Activated CD8-positive, alpha-beta T cell treated with anti-CD3 and anti-CD28 coated beads for 36 hours (primary cell): Measurements from ENCODE around the gene PGAM5. TPM values are rescaled to one million over a fixed set of nuclear protein-coding genes. Genes with fewer than 3 reads are reported as not detected.

Experiments
- ATAC-seq: fragments of 200-7000 bp; cut with Tn5 transposase; one replicate; pipeline ENCODE4 v1.10.0; 2021; ENCODE audit warnings: mild to moderate bottlenecking, moderate library complexity
- CTCF ChIA-PET: fragments of 350-600 bp; sonication (Branson Sonifier 250); formaldehyde crosslinking; loops from one replicate; lab custom pipeline; 2021; ENCODE audit warnings: antibody characterized with exemption; lab: Charles Lee
- POLR2A ChIA-PET: fragments of 350-600 bp; sonication (Branson Sonifier 250); formaldehyde crosslinking; loops from one replicate; lab custom pipeline; 2021; ENCODE audit warnings: antibody characterized with exemption; lab: Charles Lee
- DNase-seq: peaks from one replicate; pipeline ENCODE4 v3.0.0-alpha.2; 2020
- H3K27ac Mint-ChIP-seq: one replicate; pipeline ENCODE4 v1.8.0; 2021; ENCODE audit warnings: mild to moderate bottlenecking, mixed read lengths
- H3K27me3 Mint-ChIP-seq: one replicate; pipeline ENCODE4 v1.8.0; 2021; ENCODE audit warnings: mixed read lengths
- H3K36me3 Mint-ChIP-seq: one replicate; pipeline ENCODE4 v1.8.0; 2021; ENCODE audit warnings: low read depth, mixed read lengths
- H3K4me1 Mint-ChIP-seq: one replicate; pipeline ENCODE4 v1.8.0; 2021; ENCODE audit warnings: low read depth, mixed read lengths
- H3K4me3 Mint-ChIP-seq: one replicate; pipeline ENCODE4 v1.8.0; 2021; ENCODE audit warnings: mild to moderate bottlenecking, moderate library complexity, mixed read lengths
- H3K9me3 Mint-ChIP-seq: one replicate; pipeline ENCODE4 v1.8.0; 2021; ENCODE audit warnings: mixed read lengths
- CTCF ChIP-seq: fragments of 200-600 bp; IDR thresholded peaks from one replicate; pipeline ENCODE4 v1.8.0; 2022; ENCODE audit warnings: antibody characterized with exemption, mild to moderate bottlenecking
- intact Hi-C: fragments of 100-400 bp; cut with micrococcal nuclease; formaldehyde crosslinking; loops from one replicate; pipeline ENCODE4 v1.10.0; 2022
- total RNA-seq, 2 experiments: library from RNA; stranded (reverse); gene quantifications; one replicate each; pipeline ENCODE4 v1.2.3, GENCODE V29; 2021

PGAM5 gene
- total RNA-seq, 2 experiments from 2014 or later, result 69.6 to 73.2 TPM

- POLR2A ChIA-PET, result interaction anchor here (2.1 kb wide), 1 partner anchor 10 kb away, joined by 11 read pairs; no protein-coding TSS in a partner anchor
- intact Hi-C loops, result no loop called here
- no peak overlapping the region for H3K4me3 Mint-ChIP-seq
- H3K36me3 Mint-ChIP-seq, result peaks cover 51% of the 10 kb centered on the region
- ATAC-seq (no peak), DNase-seq (no peak)
- CTCF ChIA-PET, result interaction anchor here (1.0 to 1.2 kb wide), 2 partner anchors 8 to 115 kb away, joined by 3 to 4 read pairs; no protein-coding TSS in a partner anchor
- no peaks in the 10 kb centered on the region for H3K27me3 Mint-ChIP-seq
- H3K9me3 Mint-ChIP-seq, result no peaks in the 10 kb centered on the region
- no peaks in the 10 kb centered on the region for H3K4me1 Mint-ChIP-seq
- H3K27ac Mint-ChIP-seq, result no peak overlapping the region
- TF ChIP-seq CTCF, result no peak
Measured at GRCh38 chr12:132675757-132676432, 34.7 kb upstream of the PGAM5 start.

GRCh38 chr12:132677492-132677891 is 33.1 kb upstream of the PGAM5 start:
- CTCF ChIA-PET, result no interaction called here

GRCh38 chr12:132685400-132685799 is 25.2 kb upstream of the PGAM5 start:
- DNase-seq, result no peak
- no peak for ATAC-seq
- ChIA-PET CTCF (no interaction called here), POLR2A (interaction anchor here (0.8 to 2.3 kb wide), 10 partner anchors 9 to 80 kb away, joined by 3 to 13 read pairs (median 4); partner anchors contain the start of gene PGAM5)
- peaks cover 17% of the 10 kb centered on the region for H3K4me1 Mint-ChIP-seq
- TF ChIP-seq CTCF, result no peak
- H3K27me3 Mint-ChIP-seq, result no peaks in the 10 kb centered on the region
- intact Hi-C loops, result no loop called here
- peaks cover 28% of the 10 kb centered on the region for H3K36me3 Mint-ChIP-seq
- peak overlapping the region; percentile 30 for H3K27ac Mint-ChIP-seq
- H3K4me3 Mint-ChIP-seq, result peak overlapping the region; percentile 76
- H3K9me3 Mint-ChIP-seq, result no peaks in the 10 kb centered on the region

More at GRCh38 chr12:132677492-132677891, 33.1 kb upstream of the PGAM5 start:
- no peak overlapping the region for H3K27ac Mint-ChIP-seq
- no peaks in the 10 kb centered on the region for H3K4me1 Mint-ChIP-seq
- intact Hi-C loops, result no loop called here
- ATAC-seq, result no peak
- TF ChIP-seq CTCF, result no peak
- DNase-seq, result no peak
- no peaks in the 10 kb centered on the region for H3K9me3 Mint-ChIP-seq
- H3K4me3 Mint-ChIP-seq, result no peak overlapping the region
- H3K36me3 Mint-ChIP-seq, result peaks cover 48% of the 10 kb centered on the region
- POLR2A ChIA-PET, result no interaction called here
- H3K27me3 Mint-ChIP-seq, result no peaks in the 10 kb centered on the region

GRCh38 chr12:132686825-132687210 is 23.8 kb upstream of the PGAM5 start:
- DNase-seq, result peak; percentile 37
- TF ChIP-seq CTCF, result no peak
- CTCF ChIA-PET, result no interaction called here
- intact Hi-C loops, result loop anchor here (2.0 kb wide), 1 partner anchor 24 kb away; the partner anchor contains the start of gene PGAM5
- Mint-ChIP-seq H3K4me1 (peaks cover 17% of the 10 kb centered on the region), H3K27ac (peak overlapping the region; percentile 55), H3K36me3 (peaks cover 25% of the 10 kb centered on the region), H3K27me3 (no peaks in the 10 kb centered on the region), H3K4me3 (peak overlapping the region; percentile 76), H3K9me3 (no peaks in the 10 kb centered on the region)
- ATAC-seq, result peak; percentile 49
- POLR2A ChIA-PET, result interaction anchor here (0.6 to 2.3 kb wide), 7 partner anchors 9 to 1931 kb away, joined by 3 to 13 read pairs (median 4); partner anchors contain the start of gene PGAM5
